Muscle layer of colon (tissue), 2 donors: ENCODE data around the gene STARD5.

ENCODE experiments used
- H3K27ac ChIP-seq: one replicate; pipeline ENCODE4 v1.7.0; 2013; ENCODE audit warnings: low read depth, mild to moderate bottlenecking, low read length, moderate library complexity
- H3K27me3 ChIP-seq, 2 donors: one replicate each; pipeline ENCODE4 v1.7.0; 2013; ENCODE audit warnings: low read length in 2 of 2, mild to moderate bottlenecking in 2 of 2; ENCODE audit not compliant: insufficient read depth in 2 of 2, control insufficient read depth in 1 of 2
- H3K36me3 ChIP-seq: one replicate; pipeline ENCODE4 v1.7.0; 2013; ENCODE audit warnings: mild to moderate bottlenecking, low read length; ENCODE audit not compliant: insufficient read depth
- H3K4me1 ChIP-seq: one replicate; pipeline ENCODE4 v1.7.0; 2013; ENCODE audit warnings: mild to moderate bottlenecking, low read length; ENCODE audit not compliant: insufficient read depth
- H3K4me3 ChIP-seq, 2 donors: one replicate each; pipeline ENCODE4 v1.7.0; 2013; ENCODE audit warnings: low read length in 2 of 2, low read depth in 1 of 2, mild to moderate bottlenecking in 1 of 2, moderate library complexity in 1 of 2
- H3K9ac ChIP-seq: one replicate; pipeline ENCODE4 v1.7.0; 2013; ENCODE audit warnings: low read length
- H3K9me3 ChIP-seq: one replicate; pipeline ENCODE4 v1.7.0; 2013; ENCODE audit warnings: mild to moderate bottlenecking, low read length
- donor health status: abdominal sarcoma.
- donor health status: Adenocarcinoma of cecum.

Gene STARD5

GRCh38 chr15:81323559-81323943 is 390 bp downstream of the STARD5 start:
- peak overlapping the region; percentile 67 for H3K4me3 ChIP-seq
- H3K4me1 ChIP-seq = peaks cover 21% of the 10 kb centered on the region
- H3K27me3 ChIP-seq = no peaks in the 10 kb centered on the region
- H3K27ac ChIP-seq = peak overlapping the region; percentile 55
- H3K36me3 ChIP-seq = peaks cover 13% of the 10 kb centered on the region
- peak overlapping the region; percentile 31 for H3K9ac ChIP-seq
- no peaks in the 10 kb centered on the region for H3K9me3 ChIP-seq

GRCh38 chr15:81322676-81323253 is 1.2 kb downstream of the STARD5 start:
- no peak overlapping the region for H3K9ac ChIP-seq
- peaks cover 21% of the 10 kb centered on the region for H3K4me1 ChIP-seq
- H3K9me3 ChIP-seq = no peaks in the 10 kb centered on the region
- no peak overlapping the region for H3K4me3 ChIP-seq
- H3K27me3 ChIP-seq = no peaks in the 10 kb centered on the region
- H3K36me3 ChIP-seq = peaks cover 20% of the 10 kb centered on the region
- H3K27ac ChIP-seq = no peak overlapping the region

GRCh38 chr15:81321667-81322066 is 2.3 kb downstream of the STARD5 start:
- Histone ChIP-seq H3K4me1 (peaks cover 21% of the 10 kb centered on the region), H3K9me3 (no peaks in the 10 kb centered on the region), H3K4me3 (no peak overlapping the region), H3K36me3 (peaks cover 20% of the 10 kb centered on the region), H3K27ac (no peak overlapping the region), H3K9ac (no peak overlapping the region), H3K27me3 (no peaks in the 10 kb centered on the region)

DNA sequence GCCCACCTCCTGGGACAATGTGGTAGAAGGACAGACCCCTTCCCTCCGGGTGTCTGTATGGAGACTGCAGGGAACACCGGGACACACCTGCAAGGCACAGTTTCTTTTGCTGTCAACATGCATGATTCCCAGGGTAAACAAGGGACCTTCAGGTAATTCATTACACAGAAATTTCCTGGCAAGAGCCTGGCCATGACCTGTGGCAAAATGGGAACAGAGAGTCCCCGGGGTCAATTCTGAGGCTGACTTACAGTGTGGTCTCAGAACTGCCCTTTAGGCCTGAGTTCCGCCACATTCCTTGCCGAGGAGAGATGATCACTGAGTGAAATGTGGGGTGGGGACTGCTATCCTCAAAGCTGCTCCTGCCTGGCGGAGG is 6.3 kb downstream of the STARD5 start:
- Histone ChIP-seq H3K36me3 (peaks cover 28% of the 10 kb centered on the region), H3K4me1 (peaks cover 6% of the 10 kb centered on the region), H3K4me3 (no peak overlapping the region), H3K27ac (no peak overlapping the region), H3K9ac (no peak overlapping the region), H3K27me3 (no peaks in the 10 kb centered on the region), H3K9me3 (no peaks in the 10 kb centered on the region)

DNA sequence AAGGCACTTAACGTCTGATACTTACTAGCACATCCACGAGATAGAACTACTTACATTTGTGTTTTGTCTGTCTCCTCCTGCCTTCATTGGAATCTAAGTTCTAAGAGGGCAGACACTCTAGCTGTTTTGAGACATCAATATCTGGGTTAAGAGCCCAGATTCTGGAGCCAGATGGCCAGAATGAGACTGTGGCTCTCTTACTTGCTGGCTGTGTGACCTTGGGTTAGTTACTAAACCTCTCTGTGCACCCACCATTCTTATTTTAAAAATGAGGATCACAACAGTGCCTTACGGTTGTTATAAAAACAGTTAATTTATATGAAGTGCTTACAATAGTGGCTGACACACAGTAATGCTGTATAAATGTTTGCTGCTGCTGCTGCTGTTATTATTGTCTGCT is 7.7 kb downstream of the STARD5 start:
- Histone ChIP-seq H3K27me3 (no peaks in the 10 kb centered on the region), H3K36me3 (peaks cover 30% of the 10 kb centered on the region)

GRCh38 chr15:81315452-81316175 is 8.3 kb downstream of the STARD5 start:
- H3K9me3 ChIP-seq = no peaks in the 10 kb centered on the region
- H3K27me3 ChIP-seq = no peaks in the 10 kb centered on the region
- peaks cover 26% of the 10 kb centered on the region for H3K36me3 ChIP-seq
- H3K9ac ChIP-seq = no peak overlapping the region
- peaks cover 6% of the 10 kb centered on the region for H3K4me1 ChIP-seq
- H3K27ac ChIP-seq = no peak overlapping the region
- no peak overlapping the region for H3K4me3 ChIP-seq

More for the DNA sequence above, 7.7 kb downstream of the STARD5 start:
- Histone ChIP-seq H3K9ac (no peak overlapping the region), H3K4me1 (no peaks in the 10 kb centered on the region), H3K4me3 (no peak overlapping the region), H3K9me3 (no peaks in the 10 kb centered on the region), H3K27ac (no peak overlapping the region)

DNA sequence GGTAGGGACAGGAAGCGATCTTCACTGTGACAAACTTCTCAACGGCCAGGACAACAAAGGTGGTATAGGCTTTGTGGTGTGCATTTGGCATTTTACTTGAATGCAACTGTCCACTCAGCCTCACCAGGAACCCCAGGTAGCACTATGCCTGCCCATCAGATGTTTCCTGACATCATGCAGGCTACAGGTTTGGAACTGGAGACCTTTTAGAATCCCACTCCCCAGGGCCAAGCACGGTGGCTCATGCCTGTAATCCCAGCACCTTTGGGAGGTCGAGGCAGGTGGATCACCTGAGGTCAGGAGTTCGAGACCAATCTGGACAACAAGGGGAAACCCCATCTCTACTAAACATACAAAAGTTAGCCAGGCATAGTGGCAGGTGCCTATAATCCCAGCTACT is 9.6 kb downstream of the STARD5 start:
- H3K9ac ChIP-seq = no peak overlapping the region
- no peaks in the 10 kb centered on the region for H3K9me3 ChIP-seq
- H3K4me3 ChIP-seq = no peak overlapping the region
- no peak overlapping the region for H3K27ac ChIP-seq
- no peaks in the 10 kb centered on the region for H3K27me3 ChIP-seq
- H3K36me3 ChIP-seq = peaks cover 17% of the 10 kb centered on the region
- H3K4me1 ChIP-seq = peaks cover 10% of the 10 kb centered on the region

DNA sequence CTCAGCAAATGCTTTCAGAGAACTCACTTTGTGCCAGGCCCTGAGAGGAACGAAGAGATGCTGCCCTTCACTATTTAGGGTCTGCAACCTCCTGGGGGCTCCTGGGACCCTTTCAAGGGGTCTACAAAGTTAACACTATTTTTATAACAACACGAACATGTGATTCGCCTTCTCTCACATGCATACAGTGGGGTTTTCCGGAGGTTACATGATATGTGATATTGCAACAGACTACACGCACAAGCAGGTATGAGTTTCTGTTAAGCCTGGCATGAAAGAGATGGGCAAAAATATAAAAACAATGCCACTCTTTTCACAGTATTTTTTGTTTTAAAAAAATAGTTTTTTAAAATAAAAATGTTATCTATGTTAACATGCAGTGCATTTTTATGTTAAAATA is 10.3 kb downstream of the STARD5 start:
- Histone ChIP-seq H3K27ac (no peak overlapping the region), H3K36me3 (peaks cover 17% of the 10 kb centered on the region), H3K4me3 (no peak overlapping the region), H3K9me3 (no peaks in the 10 kb centered on the region), H3K27me3 (no peaks in the 10 kb centered on the region), H3K9ac (no peak overlapping the region), H3K4me1 (peaks cover 10% of the 10 kb centered on the region)

- H3K9ac ChIP-seq = no peak overlapping the region
- H3K36me3 ChIP-seq = peaks cover 15% of the 10 kb centered on the region
Observed at GRCh38 chr15:81312790-81313543, 11.0 kb downstream of the STARD5 start.

DNA sequence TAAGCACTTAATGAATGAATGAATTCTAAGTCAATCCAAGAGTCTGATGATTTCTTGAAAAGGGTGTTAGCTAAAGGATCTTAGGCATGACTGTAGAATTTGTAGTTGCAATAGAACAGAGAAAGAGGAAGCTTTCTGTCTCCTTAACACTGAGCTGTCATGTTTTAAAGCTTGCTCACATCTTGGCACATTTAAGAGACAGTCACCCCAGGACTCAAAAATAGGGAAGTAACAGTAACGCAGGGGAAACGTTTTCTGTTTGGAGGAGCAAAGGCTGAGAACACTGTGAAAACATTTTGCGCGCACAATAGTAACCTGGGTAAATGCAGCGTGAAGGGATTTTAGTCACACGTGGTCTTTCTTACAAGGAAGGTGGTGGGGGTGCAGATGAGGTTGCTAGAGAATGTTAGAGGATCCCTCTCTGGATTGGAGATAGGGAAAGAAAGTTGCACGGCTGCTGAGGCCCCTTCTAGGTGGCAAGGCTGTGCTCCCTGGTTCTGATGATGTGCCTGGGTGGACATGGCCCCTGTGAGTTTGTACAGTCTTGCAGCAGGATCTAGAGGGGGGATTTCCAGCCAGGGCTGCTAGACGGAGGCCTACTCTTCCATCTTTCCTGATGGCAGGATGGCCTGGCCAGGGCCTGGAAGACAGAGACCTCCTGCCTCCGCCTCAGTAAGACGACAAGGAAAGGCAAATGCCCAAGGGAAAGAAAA is 12.0 kb downstream of the STARD5 start:
- H3K4me1 ChIP-seq = peaks cover 10% of the 10 kb centered on the region
- H3K27me3 ChIP-seq = no peaks in the 10 kb centered on the region
- H3K9ac ChIP-seq = no peak overlapping the region
- peak overlapping the region; percentile 37 for H3K27ac ChIP-seq
- H3K36me3 ChIP-seq = peaks cover 18% of the 10 kb centered on the region
- H3K9me3 ChIP-seq = no peaks in the 10 kb centered on the region
- H3K4me3 ChIP-seq = no peak overlapping the region

More at GRCh38 chr15:81312790-81313543, 11.0 kb downstream of the STARD5 start:
- Histone ChIP-seq H3K9me3 (no peaks in the 10 kb centered on the region), H3K27me3 (no peaks in the 10 kb centered on the region), H3K4me3 (no peak overlapping the region), H3K27ac (no peak overlapping the region), H3K4me1 (peaks cover 10% of the 10 kb centered on the region)

- H3K36me3 ChIP-seq = peaks cover 13% of the 10 kb centered on the region
- no peaks in the 10 kb centered on the region for H3K27me3 ChIP-seq
- H3K9ac ChIP-seq = no peak overlapping the region
- no peaks in the 10 kb centered on the region for H3K9me3 ChIP-seq
- no peak overlapping the region for H3K27ac ChIP-seq
- H3K4me3 ChIP-seq = no peak overlapping the region
- H3K4me1 ChIP-seq = peaks cover 10% of the 10 kb centered on the region
Observed at GRCh38 chr15:81310480-81310879, 13.5 kb downstream of the STARD5 start.
